Measurements from ENCODE around the gene ARAP1.

Gene ARAP1

DNA sequence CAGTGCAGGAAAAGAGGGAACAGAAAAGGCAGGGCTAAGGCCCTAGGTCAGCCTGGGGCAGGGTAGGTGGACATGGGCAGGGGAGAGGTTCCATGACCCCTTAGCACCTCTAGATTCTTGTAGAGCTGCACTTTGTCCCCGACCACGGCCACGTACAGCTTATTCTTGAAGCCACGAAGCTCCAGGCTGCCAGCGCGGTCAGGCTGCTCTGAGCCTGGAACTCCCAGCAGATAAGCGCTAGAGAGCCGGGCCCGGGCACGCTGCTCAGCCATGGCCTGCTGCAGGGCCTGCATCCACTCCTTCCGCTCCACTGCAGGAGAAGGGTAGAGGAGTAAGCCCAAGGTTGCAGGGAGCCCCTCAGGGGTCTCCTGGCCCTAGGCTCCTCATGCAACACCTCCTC, 41.9 kb downstream of the ARAP1 start:
- TF ChIP-seq, protein P1, sequence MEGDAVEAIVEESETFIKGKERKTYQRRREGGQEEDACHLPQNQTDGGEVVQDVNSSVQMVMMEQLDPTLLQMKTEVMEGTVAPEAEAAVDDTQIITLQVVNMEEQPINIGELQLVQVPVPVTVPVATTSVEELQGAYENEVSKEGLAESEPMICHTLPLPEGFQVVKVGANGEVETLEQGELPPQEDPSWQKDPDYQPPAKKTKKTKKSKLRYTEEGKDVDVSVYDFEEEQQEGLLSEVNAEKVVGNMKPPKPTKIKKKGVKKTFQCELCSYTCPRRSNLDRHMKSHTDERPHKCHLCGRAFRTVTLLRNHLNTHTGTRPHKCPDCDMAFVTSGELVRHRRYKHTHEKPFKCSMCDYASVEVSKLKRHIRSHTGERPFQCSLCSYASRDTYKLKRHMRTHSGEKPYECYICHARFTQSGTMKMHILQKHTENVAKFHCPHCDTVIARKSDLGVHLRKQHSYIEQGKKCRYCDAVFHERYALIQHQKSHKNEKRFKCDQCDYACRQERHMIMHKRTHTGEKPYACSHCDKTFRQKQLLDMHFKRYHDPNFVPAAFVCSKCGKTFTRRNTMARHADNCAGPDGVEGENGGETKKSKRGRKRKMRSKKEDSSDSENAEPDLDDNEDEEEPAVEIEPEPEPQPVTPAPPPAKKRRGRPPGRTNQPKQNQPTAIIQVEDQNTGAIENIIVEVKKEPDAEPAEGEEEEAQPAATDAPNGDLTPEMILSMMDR (IDR thresholded peaks at IDR 0.05; ENCODE audit: control insufficient read depth, extremely low read depth, insufficient read depth), result no peak
- no peak overlapping the region for H3K4me3 ChIP-seq (ENCODE audit: low read depth, low read length)
- DNase-seq (ENCODE audit: low read depth), result no peak

DNA sequence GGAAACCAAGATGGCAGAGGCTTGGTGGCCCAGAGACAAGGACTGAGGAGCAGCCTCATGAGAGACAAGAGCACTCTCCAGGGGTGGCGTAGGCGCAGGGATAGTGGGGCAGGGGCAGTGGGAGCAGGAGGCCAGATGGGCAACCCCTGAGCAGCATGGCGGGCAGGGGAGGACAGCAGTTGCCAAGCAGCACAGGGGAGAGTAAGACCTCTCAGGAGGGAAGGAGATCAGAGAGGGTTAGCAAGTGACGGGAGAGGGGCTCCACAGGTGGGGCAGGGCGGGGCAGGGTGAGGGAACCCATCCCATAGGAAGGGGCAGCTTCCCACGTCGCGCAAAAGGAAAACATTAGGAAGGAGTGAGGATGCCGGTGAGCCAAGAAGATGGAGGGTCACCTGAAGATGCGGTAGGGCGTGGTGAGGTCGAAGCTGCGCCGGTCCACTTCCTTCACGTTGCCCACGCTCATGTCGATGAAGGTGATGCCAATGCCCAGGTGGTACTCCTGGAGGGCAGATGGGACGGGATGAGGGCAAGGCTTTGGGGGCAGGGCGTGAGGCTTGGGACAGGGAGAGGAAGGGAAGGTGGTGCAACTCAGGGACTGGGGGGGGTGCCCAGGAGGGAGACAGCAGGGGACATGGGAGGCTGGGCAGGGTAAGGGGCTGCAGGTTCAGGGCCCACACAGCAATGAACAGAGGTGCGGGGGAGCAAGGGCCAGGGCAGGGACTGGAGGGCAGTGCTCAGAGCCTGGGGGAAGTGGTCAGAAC, 42.5 kb downstream of the ARAP1 start:
- no peak overlapping the region for H3K4me3 ChIP-seq (ENCODE audit: low read depth, low read length)
- DNase-seq (ENCODE audit: low read depth), result no peak
- TF ChIP-seq, protein P1 (IDR thresholded peaks at IDR 0.05; ENCODE audit: control insufficient read depth, extremely low read depth, insufficient read depth), result no peak

DNA sequence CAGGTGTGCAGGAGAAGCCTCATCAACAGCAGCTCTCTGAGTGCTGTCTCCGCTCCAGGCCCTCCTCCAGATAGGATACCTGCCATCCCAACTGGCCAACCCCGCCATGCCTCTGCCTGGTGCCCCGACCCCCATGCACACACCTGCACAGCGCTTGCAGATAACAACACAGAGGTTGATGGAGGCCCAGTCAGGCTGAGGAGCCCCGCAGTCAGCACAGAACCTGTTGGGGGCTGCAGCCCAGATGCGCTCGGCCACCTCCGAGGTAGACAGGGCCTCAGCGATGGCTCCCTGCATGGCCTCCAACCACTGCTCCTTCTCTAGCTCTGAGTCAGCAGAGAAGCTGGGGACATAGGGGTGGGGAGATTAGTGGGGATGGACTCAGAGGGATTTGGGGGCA, 45.2 kb downstream of the ARAP1 start:
- no peak for DNase-seq (ENCODE audit: low read depth)
- TF ChIP-seq, protein P1 (IDR thresholded peaks at IDR 0.05; ENCODE audit: control insufficient read depth, extremely low read depth, insufficient read depth), result no peak
- no peak overlapping the region for H3K4me3 ChIP-seq (ENCODE audit: low read depth, low read length)

DNA sequence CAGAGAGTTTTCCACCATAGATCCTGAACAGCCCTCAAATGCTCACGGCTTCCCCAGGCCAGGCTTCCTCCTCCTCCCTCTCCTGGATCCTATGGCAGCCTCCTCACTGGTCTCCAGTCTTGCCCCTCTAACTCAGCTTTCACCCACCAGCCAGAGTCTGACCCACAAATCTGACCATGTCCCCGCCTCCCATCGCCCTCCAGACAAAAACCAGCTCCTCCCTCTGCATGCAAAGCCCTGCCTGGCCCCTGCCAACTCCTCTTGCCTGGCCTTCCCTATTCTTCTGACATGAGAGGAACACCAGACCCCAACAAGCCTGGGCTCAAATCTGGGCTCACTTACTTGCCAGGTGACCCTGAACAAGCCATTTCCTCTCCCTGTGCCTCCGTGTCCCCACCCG, 45.6 kb downstream of the ARAP1 start:
- TF ChIP-seq, protein P1 (IDR thresholded peaks at IDR 0.05; ENCODE audit: control insufficient read depth, extremely low read depth, insufficient read depth), result no peak

DNA sequence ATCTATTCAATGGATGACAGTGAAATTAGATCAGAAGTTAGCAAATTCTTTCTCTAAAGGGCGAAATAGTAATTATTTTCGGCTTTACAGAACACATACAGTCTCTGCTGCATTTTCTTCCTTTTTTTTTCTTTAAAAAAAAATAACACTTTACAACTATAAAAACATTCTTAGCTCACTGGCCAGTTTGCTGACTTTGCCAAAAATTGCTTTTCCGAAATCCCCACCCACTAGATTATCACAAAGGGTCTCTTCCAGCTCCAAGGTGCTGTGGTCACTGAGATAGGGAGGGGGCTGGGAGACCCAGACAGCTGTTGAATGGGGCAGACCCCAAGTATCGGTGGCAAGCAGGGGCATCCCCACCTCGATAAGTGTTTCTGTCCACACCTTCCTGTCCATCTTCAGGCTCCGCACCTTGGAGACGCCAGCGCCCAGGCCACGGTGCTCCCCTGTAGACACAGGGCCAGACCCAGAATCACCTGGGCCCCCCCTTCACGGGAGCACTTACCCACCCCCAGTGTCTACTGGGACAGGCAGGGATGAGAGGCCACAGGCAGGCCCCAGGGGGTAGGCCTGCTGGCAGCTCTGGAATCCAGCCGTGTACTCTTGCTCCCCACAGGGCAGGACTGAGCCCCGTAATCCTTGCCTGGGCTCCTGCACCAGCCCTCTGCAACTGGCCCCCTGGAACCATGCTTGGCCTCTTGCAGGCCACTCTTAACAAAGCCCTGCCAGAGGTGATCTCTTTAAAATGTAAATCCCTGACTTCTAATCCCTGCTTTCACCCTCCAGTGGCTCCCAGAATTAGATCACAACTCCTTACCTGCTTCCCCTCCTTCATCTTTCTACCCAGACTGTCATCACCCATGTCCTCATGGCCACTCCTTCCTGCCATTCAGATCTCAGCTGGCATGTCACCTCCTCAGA, 46.5 kb downstream of the ARAP1 start:
- H3K4me3 ChIP-seq (ENCODE audit: low read depth, low read length), result no peak overlapping the region
- TF ChIP-seq, protein P1 (IDR thresholded peaks at IDR 0.05; ENCODE audit: control insufficient read depth, extremely low read depth, insufficient read depth), result no peak
- no peak for DNase-seq (ENCODE audit: low read depth)

More for the DNA sequence above, 45.6 kb downstream of the ARAP1 start:
- DNase-seq (ENCODE audit: low read depth), result no peak
- H3K4me3 ChIP-seq (ENCODE audit: low read depth, low read length), result no peak overlapping the region

DNA sequence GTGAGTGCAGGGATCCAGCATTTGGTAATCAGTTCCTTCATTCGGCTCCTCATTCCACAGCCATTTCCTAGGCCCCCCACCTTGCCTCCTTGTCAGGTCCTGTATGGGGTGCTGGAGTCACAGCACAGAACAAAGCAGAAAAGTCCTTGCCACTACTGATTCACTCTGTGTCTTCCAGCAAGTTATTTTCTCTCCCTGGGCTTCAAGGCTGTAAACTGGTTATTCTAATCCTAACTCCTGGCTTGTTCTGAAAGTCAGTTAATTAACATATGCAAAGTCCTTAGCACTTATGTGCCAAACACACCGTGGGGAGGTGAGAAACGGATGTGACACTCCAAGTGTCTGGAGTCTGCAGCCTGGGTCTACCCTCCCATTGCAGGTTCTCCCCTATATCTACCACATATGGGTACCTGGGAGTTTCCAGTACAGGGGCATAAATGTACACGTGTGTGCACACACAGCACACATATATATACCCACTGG, 47.4 kb downstream of the ARAP1 start:
- H3K4me3 ChIP-seq (ENCODE audit: low read depth, low read length), result no peak overlapping the region
- DNase-seq (ENCODE audit: low read depth), result no peak
- TF ChIP-seq, protein P1 (IDR thresholded peaks at IDR 0.05; ENCODE audit: control insufficient read depth, extremely low read depth, insufficient read depth), result no peak
